CD14-positive monocyte (primary cell): ENCODE results near the gene FAM136A. TPM values are rescaled to one million over a fixed set of nuclear protein-coding genes. Genes with fewer than 3 reads are reported as not detected.

Experiments
- DNase-seq, 3 donors: peaks; one replicate each; pipeline ENCODE4 v3.0.0-alpha.2; 2011 to 2022
- H2AFZ ChIP-seq: 2 replicates; pipeline ENCODE4 v1.6.0; 2012; ENCODE audit warnings: mild to moderate bottlenecking, low read depth, low read length, inconsistent platforms; ENCODE audit not compliant: insufficient read depth, poor library complexity, severe bottlenecking
- H3K27ac ChIP-seq, 2 donors: 1 replicate in 1 of 2; 2 replicates in 1 of 2; pipeline ENCODE4 v1.5.1; 2012 to 2013; ENCODE audit warnings: low read length in 2 of 2, control low read depth in 1 of 2, inconsistent platforms in 1 of 2, low read depth in 1 of 2, mild to moderate bottlenecking in 1 of 2
- H3K27me3 ChIP-seq, 2 donors: one replicate each; pipeline versions ENCODE4 v1.6.0 to v1.6.1; 2011 to 2013; ENCODE audit warnings: low read length in 2 of 2; ENCODE audit not compliant: control insufficient read depth in 2 of 2, insufficient read depth in 2 of 2
- H3K36me3 ChIP-seq, 2 donors: replicated peaks in 1 of 2; 1 replicate in 1 of 2; 2 replicates in 1 of 2; pipeline versions ENCODE4 v1.5.1 to v1.6.1; 2012 to 2013; ENCODE audit warnings: low read length in 2 of 2, control low read depth in 1 of 2, inconsistent platforms in 1 of 2, mild to moderate bottlenecking in 1 of 2; ENCODE audit not compliant: insufficient read depth in 2 of 2, control insufficient read depth in 1 of 2
- H3K4me1 ChIP-seq, 2 donors: 1 replicate in 1 of 2; 2 replicates in 1 of 2; pipeline versions ENCODE4 v1.5.1 to v1.6.1; 2012 to 2013; ENCODE audit warnings: low read length in 2 of 2, control low read depth in 1 of 2, inconsistent platforms in 1 of 2, mild to moderate bottlenecking in 1 of 2, moderate library complexity in 1 of 2; ENCODE audit not compliant: insufficient read depth in 2 of 2, control insufficient read depth in 1 of 2
- H3K4me2 ChIP-seq: replicated peaks from 2 replicates; pipeline ENCODE3; 2012; ENCODE audit warnings: low read length, moderate library complexity, mild to moderate bottlenecking; ENCODE audit not compliant: poor library complexity, severe bottlenecking; ENCODE audit errors: extremely low read depth
- H3K4me3 ChIP-seq, 3 experiments: fragments of 200-600 bp in 1 of 3; sonication (generic) in 1 of 3; replicated peaks in 1 of 3; 1 replicate in 2 of 3; 2 replicates in 1 of 3; pipeline ENCODE4 v1.5.1; 2011 to 2013; ENCODE audit warnings: low read length in 3 of 3, mild to moderate bottlenecking in 3 of 3, control low read depth in 2 of 3, low read depth in 2 of 3, inconsistent platforms in 1 of 3, moderate library complexity in 1 of 3
- H3K79me2 ChIP-seq: 2 replicates; pipeline ENCODE4 v1.6.0; 2012; ENCODE audit warnings: mild to moderate bottlenecking, control low read depth, inconsistent platforms, low read length, moderate library complexity; ENCODE audit not compliant: insufficient read depth
- H3K9ac ChIP-seq: 2 replicates; pipeline ENCODE4 v1.6.0; 2017; ENCODE audit warnings: low read length, mild to moderate bottlenecking; ENCODE audit not compliant: insufficient read depth, poor library complexity, severe bottlenecking
- H3K9me3 ChIP-seq, 2 donors: replicated peaks in 1 of 2; 1 replicate in 1 of 2; 2 replicates in 1 of 2; pipeline versions ENCODE4 v1.5.1 to v1.6.1; 2012 to 2013; ENCODE audit warnings: low read length in 2 of 2, control low read depth in 1 of 2; ENCODE audit not compliant: control insufficient read depth in 1 of 2, insufficient read depth in 1 of 2
- H4K20me1 ChIP-seq: 2 replicates; pipeline ENCODE4 v1.6.0; 2012; ENCODE audit warnings: mild to moderate bottlenecking, low read length, control low read depth, moderate library complexity; ENCODE audit not compliant: insufficient read depth
- H3K27ac Mint-ChIP-seq, 7 donors: one replicate each; pipeline ENCODE4 v1.8.0; 2020; ENCODE audit warnings: mild to moderate bottlenecking in 7 of 7, mixed read lengths in 7 of 7, moderate library complexity in 6 of 7, inconsistent platforms in 2 of 7
- H3K27me3 Mint-ChIP-seq, 3 donors: one replicate each; pipeline ENCODE4 v1.8.0; 2021 to 2022; ENCODE audit warnings: low read depth in 3 of 3, mild to moderate bottlenecking in 3 of 3, mixed read lengths in 3 of 3, moderate library complexity in 3 of 3, inconsistent platforms in 1 of 3
- H3K36me3 Mint-ChIP-seq, 2 donors: one replicate each; pipeline ENCODE4 v1.8.0; 2020; ENCODE audit warnings: mixed read lengths in 2 of 2, inconsistent platforms in 1 of 2, mild to moderate bottlenecking in 1 of 2
- H3K4me1 Mint-ChIP-seq: one replicate; pipeline ENCODE4 v1.8.0; 2020; ENCODE audit warnings: mild to moderate bottlenecking, mixed read lengths
- H3K4me3 Mint-ChIP-seq, 2 donors: one replicate each; pipeline ENCODE4 v1.8.0; 2020; ENCODE audit warnings: mild to moderate bottlenecking in 2 of 2, mixed read lengths in 2 of 2, moderate library complexity in 1 of 2
- H3K9me3 Mint-ChIP-seq, 7 donors: one replicate each; pipeline ENCODE4 v1.8.0; 2020 to 2022; ENCODE audit warnings: mixed read lengths in 7 of 7, mild to moderate bottlenecking in 6 of 7, moderate library complexity in 6 of 7, inconsistent platforms in 2 of 7
- CTCF ChIP-seq: fragments of 200-600 bp; IDR thresholded peaks from one replicate; pipeline ENCODE4 v1.8.0; 2022; ENCODE audit warnings: antibody characterized with exemption, mild to moderate bottlenecking
- WGBS: methylation state at CpG from one replicate; pipeline ENCODE4 v1.1.5; 2013; ENCODE audit warnings: missing lambda C conversion rate; ENCODE audit not compliant: insufficient coverage; 5-methylcytosine and 5-hydroxymethylcytosine counted together
- intact Hi-C, 2 donors: fragments of 100-400 bp; cut with micrococcal nuclease; formaldehyde crosslinking; loops; one replicate each; pipeline versions ENCODE4 v1.15.0 to v1.15.1; 2023
- polyA plus RNA-seq, 3 donors: library from polyadenylated mRNA; depleted of rRNA in 1 of 3; unstranded in 2 of 3; stranded (reverse) in 1 of 3; fragments of 300-500 nt in 2 of 3; fragments of >200 nt in 1 of 3; fragmentation: Illumina TruSeq in 2 of 3; gene quantifications; 1 replicate in 2 of 3; 2 replicates in 1 of 3; pipeline ENCODE4 v1.2.3, GENCODE V29; 2012 to 2021

The FAM136A gene
- polyA plus RNA-seq, 3 donors: 26.1 to 31.8 (median 30.1) TPM

GRCh38 chr2:70328921-70329561, 27.2 kb upstream of the FAM136A start:
- no peaks in the 10 kb centered on the region for H3K4me1 Mint-ChIP-seq
- Histone ChIP-seq H3K27me3 (no peaks in the 10 kb centered on the region), H3K9me3 (no peaks in the 10 kb centered on the region), H2AFZ (no peak overlapping the region), H3K4me1 (no peaks in the 10 kb centered on the region), H3K9ac (no peak overlapping the region), H3K27ac (no peak overlapping the region), H3K36me3 (no peaks in the 10 kb centered on the region), H3K79me2 (no peaks in the 10 kb centered on the region), H4K20me1 (no peaks in the 10 kb centered on the region), H3K4me3 (no peak overlapping the region), H3K4me2 (no peak overlapping the region)
- DNase-seq: no peak
- H3K9me3 Mint-ChIP-seq: peaks cover 0 to 2% (median 0%) of the 10 kb centered on the region in 7 donors
- H3K27ac Mint-ChIP-seq: peak overlapping the region in 1 of 7 donors; percentile 66
- H3K27me3 Mint-ChIP-seq: peaks cover 1 to 9% (median 6%) of the 10 kb centered on the region in 3 donors
- intact Hi-C loops: no loop called here
- H3K36me3 Mint-ChIP-seq: no peaks in the 10 kb centered on the region
- 100% methylated on average over 4 of the region's 6 CpGs for WGBS
- no peak overlapping the region for H3K4me3 Mint-ChIP-seq
- no peak for TF ChIP-seq CTCF

- no peaks in the 10 kb centered on the region for H3K4me1 ChIP-seq
- 91% methylated on average over 4 of the region's 7 CpGs for WGBS
- Mint-ChIP-seq H3K36me3 (no peaks in the 10 kb centered on the region), H3K4me1 (peaks cover 7% of the 10 kb centered on the region), H3K9me3 (peaks cover 0 to 2% (median 0%) of the 10 kb centered on the region in 7 donors), H3K27ac (no peak overlapping the region), H3K27me3 (peaks cover 3 to 11% (median 8%) of the 10 kb centered on the region in 3 donors), H3K4me3 (no peak overlapping the region)
- H4K20me1 ChIP-seq: no peaks in the 10 kb centered on the region
- H3K4me3 ChIP-seq: no peak overlapping the region
- H3K79me2 ChIP-seq: no peaks in the 10 kb centered on the region
- H3K36me3 ChIP-seq: no peaks in the 10 kb centered on the region
- no peak for TF ChIP-seq CTCF
- no peaks in the 10 kb centered on the region for H3K9me3 ChIP-seq
- H3K27me3 ChIP-seq: no peaks in the 10 kb centered on the region
- H3K9ac ChIP-seq: no peak overlapping the region
- intact Hi-C loops: no loop called here
- H3K27ac ChIP-seq: no peak overlapping the region
- H2AFZ ChIP-seq: no peak overlapping the region
- no peak for DNase-seq
- H3K4me2 ChIP-seq: no peak overlapping the region
These were observed 24.0 kb upstream of the FAM136A start for GRCh38 chr2:70325875-70326274.
